Measurements from ENCODE around the gene MRPL46. TPM values are rescaled to one million over a fixed set of nuclear protein-coding genes. Genes with fewer than 3 reads are reported as not detected.
"Not testable (repeated sequence)": the region's sequence is repeated elsewhere in the genome, so short reads cannot be mapped to it uniquely, and the experiment has no call there.

MRPL46 gene
- total and polyA plus RNA-seq, 2 donors (not counting 3 experiments of a cell fraction or from before 2014, with no cell fraction given) = 24.5 to 30.9 TPM

DNA sequence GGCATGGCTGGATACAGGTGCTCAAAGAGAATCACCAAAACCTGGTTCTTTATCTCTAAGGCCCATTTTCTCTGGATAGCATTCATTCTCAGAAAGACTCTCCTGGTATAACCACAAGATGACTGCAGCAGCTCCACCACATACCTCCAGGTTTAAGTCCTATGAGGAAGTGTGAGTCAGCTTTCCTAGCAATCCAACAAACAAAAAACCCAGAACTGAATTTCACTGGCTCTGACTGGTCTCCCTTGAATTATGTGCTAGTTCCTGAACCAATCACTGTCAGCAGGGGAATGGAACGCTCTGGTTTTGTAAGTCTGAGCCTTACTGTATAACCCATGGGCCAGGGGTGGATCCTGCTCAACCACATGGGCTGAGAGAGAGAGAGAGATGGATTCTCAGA lies 27.2 kb downstream of the MRPL46 start:
- Histone ChIP-seq H3K79me2 (ENCODE audit: control insufficient read depth, insufficient read depth, low read length) (no peaks in the 10 kb centered on the region), H3K36me3 (ENCODE audit: control insufficient read depth in 2 of 2, extremely low read depth in 1 of 2, insufficient read depth in 2 of 2, low read length in 2 of 2) (no peaks in the 10 kb centered on the region), H3K4me1 (ENCODE audit: control insufficient read depth, extremely low read depth, insufficient read depth, low read length) (no peaks in the 10 kb centered on the region), H3K9me1 (replicated peaks; ENCODE audit: control insufficient read depth, extremely low read depth, insufficient read depth, low read length) (no peaks in the 10 kb centered on the region), H2AFZ (ENCODE audit: low read depth, low read length) (no peak overlapping the region), H3K9me3 (replicated peaks; ENCODE audit: control insufficient read depth, insufficient read depth, low read length) (no peaks in the 10 kb centered on the region), H3K4me2 (ENCODE audit: insufficient read depth, low read length) (no peak overlapping the region), H3K27me3 (ENCODE audit: control insufficient read depth in 2 of 2, insufficient read depth in 2 of 2, low read length in 2 of 2) (peaks cover 2 to 7% of the 10 kb centered on the region in 2 experiments), H4K20me1 (replicated peaks; ENCODE audit: control insufficient read depth, extremely low read depth, insufficient read depth, low read length) (no peaks in the 10 kb centered on the region), H3K27ac (ENCODE audit: insufficient read depth, low read depth, low read length) (no peak overlapping the region), H3K4me3 (replicated peaks in 1 of 3; ENCODE audit: insufficient read depth in 1 of 3, low read depth in 1 of 3, low read length in 3 of 3) (no peak overlapping the region), H3K9ac (replicated peaks; ENCODE audit: extremely low read depth, insufficient read depth, low read length) (no peak overlapping the region)
- ChIA-PET CTCF (interaction anchor here (0.6 to 0.9 kb wide), 2 partner anchors 10 to 29 kb away, joined by 3 to 4 read pairs; no protein-coding TSS in a partner anchor), POLR2A (no interaction called here)
- DNase-seq (ENCODE audit: low read depth, low spot score) (peak; percentile 8), FAIRE-seq (peak; percentile 62)
- dilution Hi-C loops (cut with MboI; ENCODE audit: extremely low pct_ligation_motif_present, low sequenced_read_pairs) (no loop called here), intact Hi-C loops (cut with micrococcal nuclease) (no loop called here)
- TF ChIP-seq POLR2AphosphoS5 (IDR thresholded peaks at IDR 0.05; ENCODE audit: insufficient read depth, low read depth, low read length) (no peak), FOS (IDR thresholded peaks at IDR 0.05; ENCODE audit: borderline replicate concordance, insufficient read depth, low read length) (peak; percentile 53)
- no TSS peak for BruUV-seq (replicated peaks)

DNA sequence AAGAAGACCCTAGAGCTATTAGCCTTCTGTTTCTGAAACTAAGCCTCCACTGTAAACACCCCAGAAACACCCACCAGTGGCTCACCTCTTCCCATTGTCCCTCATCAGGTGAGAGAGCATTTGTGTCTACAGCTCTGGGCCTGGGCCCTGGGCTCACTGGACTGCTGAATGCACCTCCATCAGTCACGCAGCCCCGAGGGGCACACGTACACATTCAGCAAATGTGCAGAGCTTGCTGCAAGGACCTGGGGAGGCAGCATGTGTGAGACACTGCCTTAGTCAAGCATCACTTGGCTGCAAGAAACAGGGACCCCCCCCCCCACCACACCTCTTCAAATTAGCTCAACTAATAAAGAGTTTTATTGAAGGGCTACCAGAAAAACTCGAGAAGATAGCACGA lies 29.0 kb downstream of the MRPL46 start:
- Histone ChIP-seq H3K4me2 (ENCODE audit: insufficient read depth, low read length) (no peak overlapping the region), H3K4me3 (replicated peaks in 1 of 3; ENCODE audit: insufficient read depth in 1 of 3, low read depth in 1 of 3, low read length in 3 of 3) (no peak overlapping the region), H3K27me3 (ENCODE audit: control insufficient read depth in 2 of 2, insufficient read depth in 2 of 2, low read length in 2 of 2) (no peaks in the 10 kb centered on the region), H3K79me2 (ENCODE audit: control insufficient read depth, insufficient read depth, low read length) (no peaks in the 10 kb centered on the region), H3K36me3 (ENCODE audit: control insufficient read depth in 2 of 2, extremely low read depth in 1 of 2, insufficient read depth in 2 of 2, low read length in 2 of 2) (no peaks in the 10 kb centered on the region), H3K27ac (ENCODE audit: insufficient read depth, low read depth, low read length) (no peak overlapping the region), H3K9ac (replicated peaks; ENCODE audit: extremely low read depth, insufficient read depth, low read length) (no peak overlapping the region), H3K9me1 (replicated peaks; ENCODE audit: control insufficient read depth, extremely low read depth, insufficient read depth, low read length) (no peaks in the 10 kb centered on the region), H2AFZ (ENCODE audit: low read depth, low read length) (no peak overlapping the region), H4K20me1 (replicated peaks; ENCODE audit: control insufficient read depth, extremely low read depth, insufficient read depth, low read length) (no peaks in the 10 kb centered on the region), H3K4me1 (ENCODE audit: control insufficient read depth, extremely low read depth, insufficient read depth, low read length) (no peaks in the 10 kb centered on the region), H3K9me3 (replicated peaks; ENCODE audit: control insufficient read depth, insufficient read depth, low read length) (no peaks in the 10 kb centered on the region)
- no TSS peak for BruUV-seq (replicated peaks)
- intact Hi-C loops (cut with micrococcal nuclease) (no loop called here), dilution Hi-C loops (cut with MboI; ENCODE audit: extremely low pct_ligation_motif_present, low sequenced_read_pairs) (no loop called here)
- FAIRE-seq (no peak), DNase-seq (ENCODE audit: low read depth, low spot score) (no peak)
- POLR2A ChIA-PET = no interaction called here
- CTCF ChIA-PET = no interaction called here
- TF ChIP-seq GATA2 (IDR thresholded peaks at IDR 0.05; ENCODE audit: insufficient read depth, insufficient read length, low read depth, low read length) = no peak
- no peak for TF ChIP-seq POLR2AphosphoS5 (IDR thresholded peaks at IDR 0.05; ENCODE audit: insufficient read depth, low read depth, low read length)
- TF ChIP-seq, protein P1, sequence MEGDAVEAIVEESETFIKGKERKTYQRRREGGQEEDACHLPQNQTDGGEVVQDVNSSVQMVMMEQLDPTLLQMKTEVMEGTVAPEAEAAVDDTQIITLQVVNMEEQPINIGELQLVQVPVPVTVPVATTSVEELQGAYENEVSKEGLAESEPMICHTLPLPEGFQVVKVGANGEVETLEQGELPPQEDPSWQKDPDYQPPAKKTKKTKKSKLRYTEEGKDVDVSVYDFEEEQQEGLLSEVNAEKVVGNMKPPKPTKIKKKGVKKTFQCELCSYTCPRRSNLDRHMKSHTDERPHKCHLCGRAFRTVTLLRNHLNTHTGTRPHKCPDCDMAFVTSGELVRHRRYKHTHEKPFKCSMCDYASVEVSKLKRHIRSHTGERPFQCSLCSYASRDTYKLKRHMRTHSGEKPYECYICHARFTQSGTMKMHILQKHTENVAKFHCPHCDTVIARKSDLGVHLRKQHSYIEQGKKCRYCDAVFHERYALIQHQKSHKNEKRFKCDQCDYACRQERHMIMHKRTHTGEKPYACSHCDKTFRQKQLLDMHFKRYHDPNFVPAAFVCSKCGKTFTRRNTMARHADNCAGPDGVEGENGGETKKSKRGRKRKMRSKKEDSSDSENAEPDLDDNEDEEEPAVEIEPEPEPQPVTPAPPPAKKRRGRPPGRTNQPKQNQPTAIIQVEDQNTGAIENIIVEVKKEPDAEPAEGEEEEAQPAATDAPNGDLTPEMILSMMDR (IDR thresholded peaks at IDR 0.05; ENCODE audit: extremely low read depth in 1 of 2, insufficient read depth in 1 of 2, low read depth in 1 of 2, low read length in 2 of 2) = no peak
- TF ChIP-seq JUN (IDR thresholded peaks at IDR 0.05; ENCODE audit: borderline replicate concordance, insufficient read depth, insufficient read length, low read depth) = no peak
- TF ChIP-seq MYC (IDR thresholded peaks at IDR 0.05; ENCODE audit: low read depth, low read length) = no peak
- no peak for TF ChIP-seq EZH2 (IDR thresholded peaks at IDR 0.05; ENCODE audit: borderline replicate concordance, low read depth, low read length, severe bottlenecking)
- no peak for TF ChIP-seq MAX (IDR thresholded peaks at IDR 0.05; ENCODE audit: insufficient read depth, insufficient read length)
- TF ChIP-seq POLR2A (IDR thresholded peaks at IDR 0.05; ENCODE audit: low read depth, low read length) = no peak
- TF ChIP-seq FOS (IDR thresholded peaks at IDR 0.05; ENCODE audit: borderline replicate concordance, insufficient read depth, low read length) = no peak

- H3K27me3 ChIP-seq (ENCODE audit: control insufficient read depth in 2 of 2, insufficient read depth in 2 of 2, low read length in 2 of 2); H3K4me3 ChIP-seq (replicated peaks in 1 of 3; ENCODE audit: insufficient read depth in 1 of 3, low read depth in 1 of 3, low read length in 3 of 3); BruUV-seq (replicated peaks); H4K20me1 ChIP-seq (replicated peaks; ENCODE audit: control insufficient read depth, extremely low read depth, insufficient read depth, low read length); H3K36me3 ChIP-seq (ENCODE audit: control insufficient read depth in 2 of 2, extremely low read depth in 1 of 2, insufficient read depth in 2 of 2, low read length in 2 of 2); CTCF ChIA-PET; POLR2A ChIA-PET; dilution Hi-C loops (cut with MboI; ENCODE audit: extremely low pct_ligation_motif_present, low sequenced_read_pairs); H3K27ac ChIP-seq (ENCODE audit: insufficient read depth, low read depth, low read length); H3K4me1 ChIP-seq (ENCODE audit: control insufficient read depth, extremely low read depth, insufficient read depth, low read length); DNase-seq (ENCODE audit: low read depth, low spot score); intact Hi-C loops (cut with micrococcal nuclease); H2AFZ ChIP-seq (ENCODE audit: low read depth, low read length); H3K4me2 ChIP-seq (ENCODE audit: insufficient read depth, low read length); H3K9me3 ChIP-seq (replicated peaks; ENCODE audit: control insufficient read depth, insufficient read depth, low read length); H3K9me1 ChIP-seq (replicated peaks; ENCODE audit: control insufficient read depth, extremely low read depth, insufficient read depth, low read length); FAIRE-seq; H3K79me2 ChIP-seq (ENCODE audit: control insufficient read depth, insufficient read depth, low read length); H3K9ac ChIP-seq (replicated peaks; ENCODE audit: extremely low read depth, insufficient read depth, low read length): not testable (repeated sequence)
Observed at GRCh38 chr15:88434106-88434505, 33.1 kb downstream of the MRPL46 start.

Data from endothelial cell of umbilical vein (primary cell).